ENCODE results near the gene RUFY4. TPM values are rescaled to one million over a fixed set of nuclear protein-coding genes. Genes with fewer than 3 reads are reported as not detected.
A peak's percentile ranks its signal among the peaks of the same experiment; 100 is the strongest.

RUFY4 gene
- total RNA-seq, 2 donors from 2014 or later, result 0.12 TPM; not detected in 1

GRCh38 chr2:218079943-218080913, 11.2 kb downstream of the RUFY4 start:
- peak; percentile 23 for DNase-seq (ENCODE audit: low spot score)
- Histone ChIP-seq H3K36me3 (no peaks in the 10 kb centered on the region), H3K4me3 (no peak overlapping the region), H3K27me3 (no peaks in the 10 kb centered on the region), H3K9me3 (no peaks in the 10 kb centered on the region), H3K27ac (no peak overlapping the region), H3K4me1 (no peaks in the 10 kb centered on the region)
- no peak for TF ChIP-seq CTCF (IDR thresholded peaks at IDR 0.05)

- Histone ChIP-seq H3K4me3 (no peak overlapping the region), H3K27me3 (no peaks in the 10 kb centered on the region), H3K27ac (no peak overlapping the region), H3K36me3 (no peaks in the 10 kb centered on the region), H3K4me1 (no peaks in the 10 kb centered on the region), H3K9me3 (no peaks in the 10 kb centered on the region)
- TF ChIP-seq CTCF (IDR thresholded peaks at IDR 0.05), result no peak
- DNase-seq (ENCODE audit: low spot score), result peak; percentile 34
Measured at GRCh38 chr2:218081063-218081462, 12.0 kb downstream of the RUFY4 start.

GRCh38 chr2:218081695-218082094, 12.6 kb downstream of the RUFY4 start:
- H3K4me1 ChIP-seq, result no peaks in the 10 kb centered on the region
- no peak overlapping the region for H3K4me3 ChIP-seq
- H3K27me3 ChIP-seq, result no peaks in the 10 kb centered on the region
- no peak for TF ChIP-seq CTCF (IDR thresholded peaks at IDR 0.05)
- no peaks in the 10 kb centered on the region for H3K36me3 ChIP-seq
- no peak overlapping the region for H3K27ac ChIP-seq
- H3K9me3 ChIP-seq, result peaks cover 0 to 4% of the 10 kb centered on the region in 2 donors
- peak; percentile 28 for DNase-seq (ENCODE audit: low spot score)

- TF ChIP-seq CTCF (IDR thresholded peaks at IDR 0.05), result no peak
- DNase-seq (ENCODE audit: low spot score), result peak; percentile 16
- no peak overlapping the region for H3K27ac ChIP-seq
- H3K9me3 ChIP-seq, result peaks cover 0 to 10% of the 10 kb centered on the region in 2 donors
- no peaks in the 10 kb centered on the region for H3K27me3 ChIP-seq
- no peaks in the 10 kb centered on the region for H3K4me1 ChIP-seq
- no peaks in the 10 kb centered on the region for H3K36me3 ChIP-seq
- no peak overlapping the region for H3K4me3 ChIP-seq
Measured at GRCh38 chr2:218082586-218083351, 13.7 kb downstream of the RUFY4 start.

- TF ChIP-seq CTCF (IDR thresholded peaks at IDR 0.05), result no peak
- H3K4me3 ChIP-seq, result no peak overlapping the region
- no peaks in the 10 kb centered on the region for H3K27me3 ChIP-seq
- no peaks in the 10 kb centered on the region for H3K4me1 ChIP-seq
- no peak for DNase-seq (ENCODE audit: low spot score)
- peaks cover 0 to 10% of the 10 kb centered on the region in 2 donors for H3K9me3 ChIP-seq
- no peak overlapping the region for H3K27ac ChIP-seq
- H3K36me3 ChIP-seq, result no peaks in the 10 kb centered on the region
Measured at GRCh38 chr2:218083352-218083676, 14.3 kb downstream of the RUFY4 start.
